WTC11 (cell line): ENCODE results near the gene AP5M1. TPM values are rescaled to one million over a fixed set of nuclear protein-coding genes. Genes with fewer than 3 reads are reported as not detected.
A peak's percentile ranks its signal among the peaks of the same experiment; 100 is the strongest.

Experiments used
- CBFB ChIP-seq: sonication (generic); formaldehyde crosslinking; IDR thresholded peaks from 2 replicates; pipeline ENCODE4 v1.8.1; 2022; ENCODE audit warnings: mild to moderate bottlenecking, low read depth, missing genetic modification reagents
- ESRRA ChIP-seq: sonication (generic); formaldehyde crosslinking; IDR thresholded peaks from 2 replicates; pipeline ENCODE4 v1.8.1; 2022; ENCODE audit warnings: mild to moderate bottlenecking, missing genetic modification reagents, borderline replicate concordance
- ETV6 ChIP-seq: sonication (generic); formaldehyde crosslinking; IDR thresholded peaks from 2 replicates; pipeline ENCODE4 v1.8.1; 2022; ENCODE audit warnings: mild to moderate bottlenecking, missing genetic modification reagents
- FOXK1 ChIP-seq: sonication (generic); formaldehyde crosslinking; IDR thresholded peaks from 2 replicates; pipeline ENCODE4 v1.8.0; 2022; ENCODE audit warnings: mild to moderate bottlenecking, moderate library complexity, missing genetic modification reagents
- JUN ChIP-seq: sonication (generic); formaldehyde crosslinking; IDR thresholded peaks from 2 replicates; pipeline ENCODE4 v1.8.0; 2023; ENCODE audit warnings: mild to moderate bottlenecking, missing genetic modification reagents
- MYBL2 ChIP-seq: sonication (generic); formaldehyde crosslinking; IDR thresholded peaks from 2 replicates; pipeline ENCODE4 v1.8.1; 2023; ENCODE audit warnings: mild to moderate bottlenecking, moderate library complexity, missing genetic modification reagents
- NR2C2 ChIP-seq: sonication (generic); formaldehyde crosslinking; IDR thresholded peaks from 2 replicates; pipeline ENCODE4 v1.8.0; 2022; ENCODE audit warnings: mild to moderate bottlenecking, missing genetic modification reagents
- TP53 ChIP-seq: sonication (generic); formaldehyde crosslinking; IDR thresholded peaks from 2 replicates; pipeline ENCODE4 v1.8.1; 2023; ENCODE audit warnings: mild to moderate bottlenecking, missing genetic modification reagents
- ZNF138 ChIP-seq: sonication (generic); formaldehyde crosslinking; conservative IDR thresholded peaks from 2 replicates; pipeline ENCODE4 v1.8.1; 2022; ENCODE audit warnings: mild to moderate bottlenecking, moderate library complexity, missing genetic modification reagents
- total RNA-seq: library from RNA; stranded (reverse); gene quantifications from 3 replicates; pipeline ENCODE4 v1.2.3, GENCODE V29; 2021
- TF ChIP-seq, protein P1 (sequence below): sonication (generic); formaldehyde crosslinking; conservative IDR thresholded peaks from 2 replicates; pipeline ENCODE4 v1.8.1; 2023; ENCODE audit warnings: mild to moderate bottlenecking, low read depth, missing genetic modification reagents, moderate library complexity
- TF ChIP-seq, protein P2 (sequence below): sonication (generic); formaldehyde crosslinking; IDR thresholded peaks from 2 replicates; pipeline ENCODE4 v1.8.0; 2022; ENCODE audit warnings: mild to moderate bottlenecking, missing genetic modification reagents
- TF ChIP-seq, protein P3 (sequence below): sonication (generic); formaldehyde crosslinking; IDR thresholded peaks from 2 replicates; pipeline ENCODE4 v1.8.1; 2023; ENCODE audit warnings: mild to moderate bottlenecking, missing genetic modification reagents, moderate library complexity
- TF ChIP-seq, protein P4 (sequence below): sonication (generic); formaldehyde crosslinking; IDR thresholded peaks from 2 replicates; pipeline ENCODE4 v1.8.0; 2022; ENCODE audit warnings: missing genetic modification reagents
- TF ChIP-seq, protein P5 (sequence below): sonication (generic); formaldehyde crosslinking; IDR thresholded peaks from 2 replicates; pipeline ENCODE4 v1.8.0; 2022; ENCODE audit warnings: mild to moderate bottlenecking, missing genetic modification reagents
- TF ChIP-seq, protein P6 (sequence below): sonication (generic); formaldehyde crosslinking; IDR thresholded peaks from 2 replicates; pipeline ENCODE4 v1.8.0; 2023; ENCODE audit warnings: missing genetic modification reagents
- TF ChIP-seq, protein P7 (sequence below): sonication (generic); formaldehyde crosslinking; IDR thresholded peaks from 2 replicates; pipeline ENCODE4 v1.8.1; 2022; ENCODE audit warnings: missing genetic modification reagents, borderline replicate concordance
- TF ChIP-seq, protein P8 (sequence below): sonication (generic); formaldehyde crosslinking; IDR thresholded peaks from 2 replicates; pipeline ENCODE4 v1.8.1; 2023; ENCODE audit warnings: mild to moderate bottlenecking, missing genetic modification reagents, borderline replicate concordance

Gene AP5M1
- total RNA-seq, 1 experiment from 2014 or later: 48.5 TPM

DNA sequence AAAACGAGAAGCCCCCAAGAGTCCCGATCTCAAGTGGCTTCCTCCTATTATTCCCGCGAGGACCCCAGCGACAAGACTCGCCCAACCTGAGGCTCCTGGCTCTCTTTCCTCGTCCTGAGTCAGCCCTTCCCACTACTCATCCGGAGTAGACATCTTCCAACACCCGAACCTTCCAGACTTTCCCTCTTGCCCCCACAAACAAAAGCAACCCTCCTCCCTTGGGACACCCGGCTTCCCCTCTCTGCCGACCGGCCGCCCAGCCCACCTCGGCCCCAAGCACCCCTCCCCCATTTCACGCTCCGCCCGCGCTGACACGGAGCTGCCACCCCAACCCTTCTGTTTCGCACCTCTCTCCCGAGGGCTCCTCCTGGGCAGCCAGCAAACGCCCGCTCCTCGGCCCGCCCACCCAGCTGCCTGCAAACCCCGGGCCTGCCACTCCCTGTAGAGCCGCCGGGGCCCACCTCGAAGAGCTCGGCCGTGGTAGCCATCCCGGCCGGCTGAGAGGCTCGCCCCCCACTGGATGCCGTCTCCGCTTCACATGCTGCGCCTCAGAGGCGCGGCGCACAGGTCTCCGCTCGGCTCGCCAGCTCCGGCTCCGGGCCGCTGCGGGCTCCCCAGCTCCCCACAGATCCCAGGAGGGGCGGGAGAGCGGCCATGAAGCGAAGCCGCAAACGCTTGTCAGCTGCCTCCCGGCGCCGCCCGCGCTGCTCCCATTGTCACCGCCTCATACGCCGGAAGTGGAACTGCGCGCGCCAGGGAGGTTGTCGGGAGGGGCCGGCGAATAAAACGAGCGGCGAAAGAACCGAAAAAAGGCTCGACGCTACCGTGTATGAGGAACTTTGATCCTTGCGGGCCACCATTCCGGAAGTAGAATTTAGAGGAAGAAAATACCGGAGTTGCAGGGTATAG lies at the start of gene AP5M1, which contains the start of gene EXOC5 (continued):
- TF ChIP-seq, protein P1, sequence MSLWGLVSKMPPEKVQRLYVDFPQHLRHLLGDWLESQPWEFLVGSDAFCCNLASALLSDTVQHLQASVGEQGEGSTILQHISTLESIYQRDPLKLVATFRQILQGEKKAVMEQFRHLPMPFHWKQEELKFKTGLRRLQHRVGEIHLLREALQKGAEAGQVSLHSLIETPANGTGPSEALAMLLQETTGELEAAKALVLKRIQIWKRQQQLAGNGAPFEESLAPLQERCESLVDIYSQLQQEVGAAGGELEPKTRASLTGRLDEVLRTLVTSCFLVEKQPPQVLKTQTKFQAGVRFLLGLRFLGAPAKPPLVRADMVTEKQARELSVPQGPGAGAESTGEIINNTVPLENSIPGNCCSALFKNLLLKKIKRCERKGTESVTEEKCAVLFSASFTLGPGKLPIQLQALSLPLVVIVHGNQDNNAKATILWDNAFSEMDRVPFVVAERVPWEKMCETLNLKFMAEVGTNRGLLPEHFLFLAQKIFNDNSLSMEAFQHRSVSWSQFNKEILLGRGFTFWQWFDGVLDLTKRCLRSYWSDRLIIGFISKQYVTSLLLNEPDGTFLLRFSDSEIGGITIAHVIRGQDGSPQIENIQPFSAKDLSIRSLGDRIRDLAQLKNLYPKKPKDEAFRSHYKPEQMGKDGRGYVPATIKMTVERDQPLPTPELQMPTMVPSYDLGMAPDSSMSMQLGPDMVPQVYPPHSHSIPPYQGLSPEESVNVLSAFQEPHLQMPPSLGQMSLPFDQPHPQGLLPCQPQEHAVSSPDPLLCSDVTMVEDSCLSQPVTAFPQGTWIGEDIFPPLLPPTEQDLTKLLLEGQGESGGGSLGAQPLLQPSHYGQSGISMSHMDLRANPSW: peak; percentile 85; the same call in 1 of the 2 replicates
- TF ChIP-seq, protein P2, sequence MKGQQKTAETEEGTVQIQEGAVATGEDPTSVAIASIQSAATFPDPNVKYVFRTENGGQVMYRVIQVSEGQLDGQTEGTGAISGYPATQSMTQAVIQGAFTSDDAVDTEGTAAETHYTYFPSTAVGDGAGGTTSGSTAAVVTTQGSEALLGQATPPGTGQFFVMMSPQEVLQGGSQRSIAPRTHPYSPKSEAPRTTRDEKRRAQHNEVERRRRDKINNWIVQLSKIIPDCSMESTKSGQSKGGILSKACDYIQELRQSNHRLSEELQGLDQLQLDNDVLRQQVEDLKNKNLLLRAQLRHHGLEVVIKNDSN (CRISPR knock-in tag): peak; percentile 42; the same call in 1 of the 2 replicates
- TF ChIP-seq NR2C2 (CRISPR knock-in tag) (no peak), ETV6 (CRISPR knock-in tag) (peak; percentile 48; the same call in 1 of the 2 replicates), ZNF138 (0 out of 2 replicates have a peak, but pooled peaks have one; percentile 50), MYBL2 (CRISPR knock-in tag) (peak; percentile 22; the same call in 1 of the 2 replicates), JUN (CRISPR knock-in tag) (peak; percentile 33; the same call in 1 of the 2 replicates), FOXK1 (CRISPR knock-in tag) (peak; percentile 47; the same call in 1 of the 2 replicates), ESRRA (CRISPR knock-in tag) (no peak), CBFB (CRISPR knock-in tag) (peak; percentile 36; the same call in 1 of the 2 replicates), TP53 (CRISPR knock-in tag) (peak; percentile 79; the same call in 1 of the 2 replicates)
- TF ChIP-seq, protein P3, sequence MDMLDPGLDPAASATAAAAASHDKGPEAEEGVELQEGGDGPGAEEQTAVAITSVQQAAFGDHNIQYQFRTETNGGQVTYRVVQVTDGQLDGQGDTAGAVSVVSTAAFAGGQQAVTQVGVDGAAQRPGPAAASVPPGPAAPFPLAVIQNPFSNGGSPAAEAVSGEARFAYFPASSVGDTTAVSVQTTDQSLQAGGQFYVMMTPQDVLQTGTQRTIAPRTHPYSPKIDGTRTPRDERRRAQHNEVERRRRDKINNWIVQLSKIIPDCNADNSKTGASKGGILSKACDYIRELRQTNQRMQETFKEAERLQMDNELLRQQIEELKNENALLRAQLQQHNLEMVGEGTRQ (CRISPR knock-in tag): peak; percentile 32
- TF ChIP-seq, protein P4, sequence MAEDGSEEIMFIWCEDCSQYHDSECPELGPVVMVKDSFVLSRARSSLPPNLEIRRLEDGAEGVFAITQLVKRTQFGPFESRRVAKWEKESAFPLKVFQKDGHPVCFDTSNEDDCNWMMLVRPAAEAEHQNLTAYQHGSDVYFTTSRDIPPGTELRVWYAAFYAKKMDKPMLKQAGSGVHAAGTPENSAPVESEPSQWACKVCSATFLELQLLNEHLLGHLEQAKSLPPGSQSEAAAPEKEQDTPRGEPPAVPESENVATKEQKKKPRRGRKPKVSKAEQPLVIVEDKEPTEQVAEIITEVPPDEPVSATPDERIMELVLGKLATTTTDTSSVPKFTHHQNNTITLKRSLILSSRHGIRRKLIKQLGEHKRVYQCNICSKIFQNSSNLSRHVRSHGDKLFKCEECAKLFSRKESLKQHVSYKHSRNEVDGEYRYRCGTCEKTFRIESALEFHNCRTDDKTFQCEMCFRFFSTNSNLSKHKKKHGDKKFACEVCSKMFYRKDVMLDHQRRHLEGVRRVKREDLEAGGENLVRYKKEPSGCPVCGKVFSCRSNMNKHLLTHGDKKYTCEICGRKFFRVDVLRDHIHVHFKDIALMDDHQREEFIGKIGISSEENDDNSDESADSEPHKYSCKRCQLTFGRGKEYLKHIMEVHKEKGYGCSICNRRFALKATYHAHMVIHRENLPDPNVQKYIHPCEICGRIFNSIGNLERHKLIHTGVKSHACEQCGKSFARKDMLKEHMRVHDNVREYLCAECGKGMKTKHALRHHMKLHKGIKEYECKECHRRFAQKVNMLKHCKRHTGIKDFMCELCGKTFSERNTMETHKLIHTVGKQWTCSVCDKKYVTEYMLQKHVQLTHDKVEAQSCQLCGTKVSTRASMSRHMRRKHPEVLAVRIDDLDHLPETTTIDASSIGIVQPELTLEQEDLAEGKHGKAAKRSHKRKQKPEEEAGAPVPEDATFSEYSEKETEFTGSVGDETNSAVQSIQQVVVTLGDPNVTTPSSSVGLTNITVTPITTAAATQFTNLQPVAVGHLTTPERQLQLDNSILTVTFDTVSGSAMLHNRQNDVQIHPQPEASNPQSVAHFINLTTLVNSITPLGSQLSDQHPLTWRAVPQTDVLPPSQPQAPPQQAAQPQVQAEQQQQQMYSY: peak; percentile 83
- TF ChIP-seq, protein P5, sequence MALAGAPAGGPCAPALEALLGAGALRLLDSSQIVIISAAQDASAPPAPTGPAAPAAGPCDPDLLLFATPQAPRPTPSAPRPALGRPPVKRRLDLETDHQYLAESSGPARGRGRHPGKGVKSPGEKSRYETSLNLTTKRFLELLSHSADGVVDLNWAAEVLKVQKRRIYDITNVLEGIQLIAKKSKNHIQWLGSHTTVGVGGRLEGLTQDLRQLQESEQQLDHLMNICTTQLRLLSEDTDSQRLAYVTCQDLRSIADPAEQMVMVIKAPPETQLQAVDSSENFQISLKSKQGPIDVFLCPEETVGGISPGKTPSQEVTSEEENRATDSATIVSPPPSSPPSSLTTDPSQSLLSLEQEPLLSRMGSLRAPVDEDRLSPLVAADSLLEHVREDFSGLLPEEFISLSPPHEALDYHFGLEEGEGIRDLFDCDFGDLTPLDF (CRISPR knock-in tag): 0 out of 2 replicates have a peak, but pooled peaks have one; percentile 35
- TF ChIP-seq, protein P6, sequence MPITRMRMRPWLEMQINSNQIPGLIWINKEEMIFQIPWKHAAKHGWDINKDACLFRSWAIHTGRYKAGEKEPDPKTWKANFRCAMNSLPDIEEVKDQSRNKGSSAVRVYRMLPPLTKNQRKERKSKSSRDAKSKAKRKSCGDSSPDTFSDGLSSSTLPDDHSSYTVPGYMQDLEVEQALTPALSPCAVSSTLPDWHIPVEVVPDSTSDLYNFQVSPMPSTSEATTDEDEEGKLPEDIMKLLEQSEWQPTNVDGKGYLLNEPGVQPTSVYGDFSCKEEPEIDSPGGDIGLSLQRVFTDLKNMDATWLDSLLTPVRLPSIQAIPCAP (CRISPR knock-in tag): peak; percentile 23; the same call in 1 of the 2 replicates
- TF ChIP-seq, protein P7, sequence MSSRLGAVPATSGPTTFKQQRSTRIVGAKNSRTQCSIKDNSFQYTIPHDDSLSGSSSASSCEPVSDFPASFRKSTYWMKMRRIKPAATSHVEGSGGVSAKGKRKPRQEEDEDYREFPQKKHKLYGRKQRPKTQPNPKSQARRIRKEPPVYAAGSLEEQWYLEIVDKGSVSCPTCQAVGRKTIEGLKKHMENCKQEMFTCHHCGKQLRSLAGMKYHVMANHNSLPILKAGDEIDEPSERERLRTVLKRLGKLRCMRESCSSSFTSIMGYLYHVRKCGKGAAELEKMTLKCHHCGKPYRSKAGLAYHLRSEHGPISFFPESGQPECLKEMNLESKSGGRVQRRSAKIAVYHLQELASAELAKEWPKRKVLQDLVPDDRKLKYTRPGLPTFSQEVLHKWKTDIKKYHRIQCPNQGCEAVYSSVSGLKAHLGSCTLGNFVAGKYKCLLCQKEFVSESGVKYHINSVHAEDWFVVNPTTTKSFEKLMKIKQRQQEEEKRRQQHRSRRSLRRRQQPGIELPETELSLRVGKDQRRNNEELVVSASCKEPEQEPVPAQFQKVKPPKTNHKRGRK (CRISPR knock-in tag): no peak
- TF ChIP-seq, protein P8, sequence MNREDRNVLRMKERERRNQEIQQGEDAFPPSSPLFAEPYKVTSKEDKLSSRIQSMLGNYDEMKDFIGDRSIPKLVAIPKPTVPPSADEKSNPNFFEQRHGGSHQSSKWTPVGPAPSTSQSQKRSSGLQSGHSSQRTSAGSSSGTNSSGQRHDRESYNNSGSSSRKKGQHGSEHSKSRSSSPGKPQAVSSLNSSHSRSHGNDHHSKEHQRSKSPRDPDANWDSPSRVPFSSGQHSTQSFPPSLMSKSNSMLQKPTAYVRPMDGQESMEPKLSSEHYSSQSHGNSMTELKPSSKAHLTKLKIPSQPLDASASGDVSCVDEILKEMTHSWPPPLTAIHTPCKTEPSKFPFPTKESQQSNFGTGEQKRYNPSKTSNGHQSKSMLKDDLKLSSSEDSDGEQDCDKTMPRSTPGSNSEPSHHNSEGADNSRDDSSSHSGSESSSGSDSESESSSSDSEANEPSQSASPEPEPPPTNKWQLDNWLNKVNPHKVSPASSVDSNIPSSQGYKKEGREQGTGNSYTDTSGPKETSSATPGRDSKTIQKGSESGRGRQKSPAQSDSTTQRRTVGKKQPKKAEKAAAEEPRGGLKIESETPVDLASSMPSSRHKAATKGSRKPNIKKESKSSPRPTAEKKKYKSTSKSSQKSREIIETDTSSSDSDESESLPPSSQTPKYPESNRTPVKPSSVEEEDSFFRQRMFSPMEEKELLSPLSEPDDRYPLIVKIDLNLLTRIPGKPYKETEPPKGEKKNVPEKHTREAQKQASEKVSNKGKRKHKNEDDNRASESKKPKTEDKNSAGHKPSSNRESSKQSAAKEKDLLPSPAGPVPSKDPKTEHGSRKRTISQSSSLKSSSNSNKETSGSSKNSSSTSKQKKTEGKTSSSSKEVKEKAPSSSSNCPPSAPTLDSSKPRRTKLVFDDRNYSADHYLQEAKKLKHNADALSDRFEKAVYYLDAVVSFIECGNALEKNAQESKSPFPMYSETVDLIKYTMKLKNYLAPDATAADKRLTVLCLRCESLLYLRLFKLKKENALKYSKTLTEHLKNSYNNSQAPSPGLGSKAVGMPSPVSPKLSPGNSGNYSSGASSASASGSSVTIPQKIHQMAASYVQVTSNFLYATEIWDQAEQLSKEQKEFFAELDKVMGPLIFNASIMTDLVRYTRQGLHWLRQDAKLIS (CRISPR knock-in tag): peak; percentile 70; the same call in 1 of the 2 replicates
